Neuron (in vitro differentiated cells): ENCODE measurements around the gene LRRC4B.
"Not testable (repeated sequence)": the region's sequence is repeated elsewhere in the genome, so short reads cannot be mapped to it uniquely, and the experiment has no call there.

ENCODE experiments used
- H2AFZ ChIP-seq: one replicate; pipeline ENCODE4 v1.6.1; 2013; ENCODE audit warnings: low read depth, mild to moderate bottlenecking, inconsistent platforms, low read length, moderate library complexity
- H3K27me3 ChIP-seq: one replicate; pipeline ENCODE4 v1.6.1; 2013; ENCODE audit warnings: low read length; ENCODE audit not compliant: insufficient read depth
- H3K36me3 ChIP-seq: one replicate; pipeline ENCODE4 v1.6.1; 2013; ENCODE audit warnings: low read length; ENCODE audit not compliant: insufficient read depth
- H3K4me1 ChIP-seq: one replicate; pipeline ENCODE4 v1.6.1; 2013; ENCODE audit warnings: low read length; ENCODE audit not compliant: insufficient read depth
- H3K4me3 ChIP-seq: 2 replicates; pipeline ENCODE4 v1.5.1; 2013; ENCODE audit warnings: mild to moderate bottlenecking, low read length, moderate library complexity
- H3K9me3 ChIP-seq: one replicate; pipeline ENCODE4 v1.6.1; 2013; ENCODE audit warnings: low read length

LRRC4B gene

DNA sequence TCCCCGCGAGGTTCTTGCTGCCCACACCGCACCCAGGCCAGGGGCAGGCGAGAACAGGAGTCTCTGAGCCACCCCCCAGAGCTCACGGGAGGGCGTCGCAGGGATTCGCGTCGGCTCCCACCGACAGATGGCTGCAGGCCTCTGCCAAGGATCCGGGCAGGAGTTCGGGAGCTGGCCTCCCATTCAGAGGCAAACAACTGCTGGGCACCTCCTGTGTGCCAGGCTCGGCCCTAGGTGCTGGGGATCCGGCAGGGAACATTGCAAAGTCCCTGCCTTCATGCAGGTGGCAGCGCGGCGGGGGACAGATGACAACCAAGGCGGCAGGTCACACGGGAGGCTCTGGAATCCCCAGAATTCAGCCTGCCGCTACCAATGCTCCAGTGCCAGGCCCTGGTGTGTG lies 25.3 kb downstream of the LRRC4B start:
- H3K9me3 ChIP-seq: no peaks in the 10 kb centered on the region
- no peak overlapping the region for H3K4me3 ChIP-seq
- peaks cover 33% of the 10 kb centered on the region for H3K36me3 ChIP-seq
- H3K4me1 ChIP-seq: peaks cover 3% of the 10 kb centered on the region
- no peaks in the 10 kb centered on the region for H3K27me3 ChIP-seq
- H2AFZ ChIP-seq: no peak overlapping the region

DNA sequence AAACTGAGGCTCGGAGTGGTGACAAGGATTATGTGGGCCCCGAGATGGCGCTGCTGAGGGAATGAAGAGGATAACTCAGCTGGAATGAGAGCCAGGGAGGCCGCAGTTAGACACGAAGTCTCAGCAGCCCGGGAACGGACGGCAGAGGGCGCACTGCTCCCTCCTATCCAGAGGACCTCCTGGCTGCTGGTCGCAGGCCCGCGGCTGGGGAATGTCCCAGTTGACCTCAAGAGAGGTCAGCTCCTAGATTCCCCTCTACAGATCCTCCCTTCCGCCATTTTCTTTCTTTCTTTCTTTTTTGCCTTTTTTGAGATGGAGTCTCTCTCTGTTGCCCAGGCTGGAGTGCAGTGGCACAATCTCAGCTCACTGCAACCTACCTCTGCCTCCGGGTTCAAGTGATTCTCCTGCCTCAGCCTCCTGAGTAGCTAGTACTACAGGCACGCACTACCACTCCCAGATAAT lies 30.4 kb downstream of the LRRC4B start:
- H3K36me3 ChIP-seq: peaks cover 44% of the 10 kb centered on the region

DNA sequence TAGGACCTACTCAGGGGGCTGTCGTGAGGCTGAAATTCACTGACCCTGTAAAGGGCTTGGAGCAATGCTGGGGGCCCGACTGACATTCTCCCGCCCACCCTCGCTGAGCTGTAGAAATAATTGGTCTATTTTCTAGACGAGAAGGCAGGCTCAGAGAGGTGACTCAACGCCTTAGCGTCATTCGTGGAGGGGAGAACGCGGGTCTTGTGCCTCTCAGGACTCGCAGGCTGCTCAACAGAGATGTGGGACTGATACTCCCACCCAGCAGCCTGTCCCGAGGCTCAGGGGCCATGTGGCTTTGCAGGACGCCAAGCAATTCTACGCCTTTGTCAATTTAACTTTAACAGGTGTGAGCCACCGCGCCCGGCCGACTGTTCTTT lies 30.9 kb downstream of the LRRC4B start:
- Histone ChIP-seq H3K4me3 (no peak overlapping the region), H3K9me3 (peaks cover 5% of the 10 kb centered on the region), H3K4me1 (peaks cover 2% of the 10 kb centered on the region), H3K36me3 (peaks cover 44% of the 10 kb centered on the region), H3K27me3 (no peaks in the 10 kb centered on the region), H2AFZ (no peak overlapping the region)

More for the DNA sequence above, 30.4 kb downstream of the LRRC4B start:
- Histone ChIP-seq H3K4me3 (no peak overlapping the region), H2AFZ (no peak overlapping the region), H3K27me3 (no peaks in the 10 kb centered on the region), H3K4me1 (peaks cover 3% of the 10 kb centered on the region), H3K9me3 (peaks cover 5% of the 10 kb centered on the region)

DNA sequence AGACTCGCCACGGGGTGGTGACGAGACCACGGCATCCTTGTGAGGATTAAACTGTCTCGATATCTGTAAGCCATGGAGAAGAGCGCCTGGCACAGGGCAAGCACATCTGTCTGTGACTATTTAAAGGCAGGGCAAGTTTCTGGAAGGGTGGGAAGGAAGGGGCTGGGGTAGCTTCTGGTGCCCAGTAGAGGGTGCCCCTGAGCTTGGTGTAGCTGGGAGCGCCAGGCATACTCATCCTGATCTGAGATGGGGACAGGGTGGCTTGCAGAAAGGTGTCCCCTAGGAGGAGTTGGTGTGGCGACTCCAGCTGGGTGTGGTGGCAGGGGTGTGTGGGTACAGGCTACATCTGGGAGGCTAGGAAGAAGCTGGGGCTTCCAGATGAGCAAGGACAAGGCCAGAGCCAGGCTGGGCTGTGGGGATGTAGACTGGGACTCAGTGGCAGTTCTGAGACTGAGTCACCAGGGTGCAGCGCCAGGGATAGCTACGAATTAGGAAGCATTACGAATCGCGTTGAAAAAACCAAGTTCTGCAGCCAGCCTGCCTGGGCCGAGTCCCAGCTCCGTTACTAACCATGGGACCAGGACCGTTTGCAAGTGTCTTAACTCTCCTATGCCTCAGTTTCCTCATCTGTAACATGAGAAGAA lies 31.5 kb downstream of the LRRC4B start:
- H2AFZ ChIP-seq: no peak overlapping the region
- H3K27me3 ChIP-seq: no peaks in the 10 kb centered on the region
- H3K4me1 ChIP-seq: peaks cover 6% of the 10 kb centered on the region
- peaks cover 40% of the 10 kb centered on the region for H3K36me3 ChIP-seq
- H3K4me3 ChIP-seq: no peak overlapping the region
- H3K9me3 ChIP-seq: peaks cover 5% of the 10 kb centered on the region

DNA sequence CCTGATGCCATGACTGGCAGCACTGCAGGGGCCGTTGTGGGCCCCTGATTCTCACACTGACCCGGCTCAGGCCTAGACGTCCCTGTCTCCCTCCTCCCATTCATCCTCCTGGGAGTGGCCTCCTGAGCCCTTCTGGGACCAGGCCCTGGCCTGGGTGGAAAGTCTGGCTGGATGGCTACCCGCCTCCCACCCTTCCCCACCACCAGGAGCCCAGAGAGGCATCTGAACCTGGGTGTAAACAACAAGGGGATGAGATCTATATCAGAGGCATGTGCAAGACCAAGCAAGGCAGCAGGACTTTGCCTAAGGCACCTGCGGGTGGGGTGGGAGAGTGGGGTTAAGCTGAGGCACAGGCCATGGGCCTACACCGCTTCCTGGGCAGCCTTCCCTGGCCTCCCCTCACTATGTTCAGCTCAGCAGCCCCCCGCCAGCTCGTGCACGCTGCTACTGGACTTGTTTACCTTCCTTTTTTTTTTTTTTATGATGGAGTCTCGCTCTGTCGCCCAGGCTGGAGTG lies 32.5 kb downstream of the LRRC4B start:
- Histone ChIP-seq H2AFZ (no peak overlapping the region), H3K4me1 (peaks cover 15% of the 10 kb centered on the region), H3K9me3 (peaks cover 5% of the 10 kb centered on the region), H3K27me3 (no peaks in the 10 kb centered on the region), H3K4me3 (no peak overlapping the region), H3K36me3 (peaks cover 36% of the 10 kb centered on the region)

DNA sequence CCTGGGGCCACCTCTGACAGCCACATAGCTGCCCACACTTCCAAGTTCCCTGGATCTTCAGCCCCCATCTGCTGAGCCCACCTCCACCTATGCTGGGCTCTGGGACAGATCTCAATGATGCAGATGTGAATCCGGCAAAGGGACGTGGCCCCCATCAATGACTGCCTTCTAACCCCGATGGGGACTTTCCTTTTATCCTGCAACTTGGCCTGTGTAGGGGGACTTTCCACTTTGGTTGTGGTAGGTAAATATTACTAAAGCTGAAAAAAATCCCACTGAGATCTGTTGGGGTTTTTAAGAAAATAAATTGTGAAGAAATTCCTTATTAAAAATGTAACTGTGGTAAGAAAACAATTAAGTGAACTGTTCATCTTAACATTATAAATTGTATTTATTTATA lies 33.8 kb downstream of the LRRC4B start:
- H3K36me3 ChIP-seq: peaks cover 33% of the 10 kb centered on the region
- peaks cover 15% of the 10 kb centered on the region for H3K4me1 ChIP-seq
- H3K27me3 ChIP-seq: no peaks in the 10 kb centered on the region
- H3K9me3 ChIP-seq: peaks cover 5% of the 10 kb centered on the region
- H3K4me3 ChIP-seq: no peak overlapping the region
- no peak overlapping the region for H2AFZ ChIP-seq

DNA sequence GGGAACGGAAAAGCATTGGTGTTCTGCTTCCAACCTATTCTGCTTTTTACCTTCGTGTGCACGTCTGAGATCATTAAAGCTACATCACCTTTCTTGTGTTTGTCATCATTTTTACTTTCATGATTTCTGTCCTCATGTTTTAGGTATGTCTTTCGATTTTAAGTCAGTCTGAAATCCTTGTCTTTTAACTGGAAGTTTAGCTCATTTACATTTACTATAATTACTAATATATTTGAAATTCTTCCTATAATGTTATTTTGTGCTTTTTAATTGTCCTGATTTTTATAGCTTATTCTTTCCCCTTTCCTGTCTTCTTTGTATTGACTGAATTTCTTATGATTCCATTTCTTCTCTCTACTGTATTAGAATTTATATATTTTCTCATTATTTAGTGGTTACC lies 35.3 kb downstream of the LRRC4B start:
- peaks cover 34% of the 10 kb centered on the region for H3K36me3 ChIP-seq
- H2AFZ ChIP-seq: no peak overlapping the region
- H3K4me1 ChIP-seq: peaks cover 15% of the 10 kb centered on the region
- H3K4me3 ChIP-seq: no peak overlapping the region
- no peaks in the 10 kb centered on the region for H3K27me3 ChIP-seq
- peaks cover 5% of the 10 kb centered on the region for H3K9me3 ChIP-seq

DNA sequence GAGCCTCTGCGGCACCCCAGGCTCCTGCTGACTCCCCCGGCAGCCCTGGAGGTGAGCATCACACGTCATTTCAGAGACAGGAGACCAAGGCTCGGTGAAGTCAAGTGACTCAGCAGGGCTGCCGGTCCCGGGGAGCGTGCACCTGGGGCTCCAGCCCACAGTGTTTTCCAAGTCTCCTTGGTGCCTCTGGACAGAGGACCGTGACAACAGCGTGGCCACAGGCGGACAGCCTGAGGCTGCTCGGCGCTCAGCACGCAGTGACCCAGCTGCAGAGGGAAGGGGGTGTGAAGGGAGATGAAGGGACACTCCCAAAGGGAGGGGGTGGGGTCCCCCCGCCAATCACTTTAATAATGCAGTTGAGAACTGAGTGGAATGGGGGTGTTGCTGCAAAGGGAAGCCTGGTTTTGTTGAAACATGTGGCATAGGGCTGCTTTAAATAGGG lies 37.0 kb downstream of the LRRC4B start:
- H3K4me1 ChIP-seq: peaks cover 15% of the 10 kb centered on the region
- H3K27me3 ChIP-seq: no peaks in the 10 kb centered on the region
- peaks cover 5% of the 10 kb centered on the region for H3K9me3 ChIP-seq
- H2AFZ ChIP-seq: no peak overlapping the region
- no peak overlapping the region for H3K4me3 ChIP-seq
- H3K36me3 ChIP-seq: peaks cover 23% of the 10 kb centered on the region

DNA sequence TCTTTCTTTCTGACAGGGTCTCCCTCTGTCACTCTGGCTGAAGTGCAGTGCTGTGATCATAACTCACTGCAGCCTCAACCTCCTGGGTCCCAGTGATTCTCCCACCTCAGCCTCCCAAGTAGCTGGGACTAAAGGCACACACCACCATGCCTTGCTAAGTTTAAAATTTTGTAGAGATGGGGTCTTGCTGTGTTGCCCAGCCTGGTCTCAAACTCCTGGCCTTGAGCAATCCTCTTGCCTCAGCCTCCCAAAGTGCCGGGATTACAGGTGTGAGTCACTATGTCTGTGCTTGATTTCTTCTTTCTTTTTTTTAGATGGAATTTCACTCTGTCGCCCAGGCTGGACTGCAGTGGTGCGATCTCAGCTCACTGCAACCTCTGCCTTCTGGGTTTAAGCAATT lies 40.2 kb downstream of the LRRC4B start:
- not testable (repeated sequence) for H3K27me3 ChIP-seq, H3K4me3 ChIP-seq, H3K9me3 ChIP-seq, H2AFZ ChIP-seq
- peaks cover 15% of the 10 kb centered on the region for H3K4me1 ChIP-seq
- H3K36me3 ChIP-seq: peaks cover 10% of the 10 kb centered on the region

DNA sequence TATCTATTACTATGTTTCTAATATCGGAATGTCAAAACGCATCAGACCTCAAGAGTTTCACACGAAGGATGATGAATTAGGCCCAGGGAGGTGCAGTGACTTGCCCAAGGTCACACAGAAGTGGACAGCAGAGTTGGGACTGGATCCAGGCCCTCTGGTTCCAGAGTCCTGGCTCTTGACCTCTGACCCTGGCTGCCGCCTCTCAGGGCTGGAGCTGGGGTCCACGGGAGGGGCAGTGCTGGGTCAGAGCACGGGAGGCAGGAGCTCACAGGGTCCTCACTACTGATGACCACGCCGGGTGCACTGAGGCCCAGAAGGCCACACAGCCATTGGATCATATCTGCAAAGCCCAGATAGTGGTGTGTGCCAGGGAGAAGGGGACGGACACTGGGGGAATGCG lies 45.4 kb downstream of the LRRC4B start:
- Histone ChIP-seq H3K27me3 (no peaks in the 10 kb centered on the region), H3K4me3 (no peak overlapping the region), H3K36me3 (peaks cover 25% of the 10 kb centered on the region), H2AFZ (no peak overlapping the region), H3K9me3 (peaks cover 12% of the 10 kb centered on the region), H3K4me1 (no peaks in the 10 kb centered on the region)

DNA sequence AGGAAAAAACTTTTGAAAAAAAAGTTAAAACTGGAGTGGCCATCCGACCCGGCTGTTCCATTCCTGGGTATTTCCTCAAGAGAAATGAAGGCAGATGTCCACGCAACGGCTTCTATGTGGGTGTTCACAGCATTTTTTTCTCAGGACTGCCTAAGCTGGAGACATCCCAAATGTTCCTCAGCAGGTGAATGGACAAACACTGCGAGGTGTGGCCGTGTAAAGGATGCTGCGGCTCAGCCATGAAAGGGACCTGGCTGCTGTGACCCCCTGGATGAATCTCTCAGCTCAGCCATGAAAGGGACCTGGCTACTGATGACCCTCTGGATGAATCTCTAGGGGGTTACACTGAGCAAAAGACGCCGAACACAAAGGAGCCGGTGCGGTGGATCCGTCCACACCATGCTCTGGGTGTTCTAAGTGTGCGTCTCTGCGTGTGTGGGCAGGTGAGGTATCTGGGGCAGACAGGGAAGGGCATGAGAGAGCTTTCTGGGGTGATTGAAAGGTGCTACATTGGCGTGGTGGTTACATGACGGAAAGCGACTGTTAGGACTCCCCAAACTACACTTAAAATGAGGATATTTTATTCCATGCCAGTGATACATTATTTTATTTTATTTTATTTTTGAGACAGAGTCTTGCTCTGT lies 47.3 kb downstream of the LRRC4B start:
- Histone ChIP-seq H3K36me3 (peaks cover 36% of the 10 kb centered on the region), H3K9me3 (peaks cover 12% of the 10 kb centered on the region), H3K4me3 (no peak overlapping the region), H2AFZ (no peak overlapping the region), H3K4me1 (no peaks in the 10 kb centered on the region), H3K27me3 (no peaks in the 10 kb centered on the region)

DNA sequence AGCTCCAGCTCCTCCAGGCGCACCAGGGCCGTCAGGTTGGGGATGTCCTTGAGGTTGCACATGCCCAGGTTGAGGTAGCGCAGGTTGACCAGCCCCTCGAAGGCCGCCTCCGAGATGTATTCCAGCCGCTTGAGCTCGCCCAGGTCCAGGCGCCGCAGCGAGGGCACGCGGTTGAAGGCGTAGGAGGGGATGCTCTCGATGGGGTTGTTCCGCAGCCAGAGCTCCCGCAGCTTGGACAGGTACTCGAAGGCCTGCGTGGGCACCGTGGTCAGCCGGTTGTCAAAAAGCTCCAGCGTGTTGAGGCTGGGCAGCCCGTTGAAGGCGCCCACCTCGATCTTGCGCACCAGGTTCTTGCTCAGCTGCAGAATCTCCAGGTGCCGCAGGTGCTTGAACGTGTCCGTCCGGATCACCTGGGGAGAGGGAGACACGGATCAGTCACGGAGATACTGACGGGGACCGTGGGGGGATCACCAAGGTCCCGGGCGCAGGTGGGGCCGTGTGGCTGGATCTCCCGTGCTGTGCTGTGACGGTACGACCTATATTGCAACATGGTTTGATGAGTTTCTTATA lies 49.1 kb downstream of the LRRC4B start:
- H3K27me3 ChIP-seq: no peaks in the 10 kb centered on the region
- no peak overlapping the region for H2AFZ ChIP-seq
- peaks cover 12% of the 10 kb centered on the region for H3K9me3 ChIP-seq
- H3K4me3 ChIP-seq: no peak overlapping the region
- H3K36me3 ChIP-seq: peaks cover 36% of the 10 kb centered on the region
- peaks cover 15% of the 10 kb centered on the region for H3K4me1 ChIP-seq
